ENCODE results near the gene RASGRP1. TPM values are rescaled to one million over a fixed set of nuclear protein-coding genes. Genes with fewer than 3 reads are reported as not detected.

Gene RASGRP1
- total RNA-seq, 1 experiment from 2014 or later = 15.1 TPM

DNA sequence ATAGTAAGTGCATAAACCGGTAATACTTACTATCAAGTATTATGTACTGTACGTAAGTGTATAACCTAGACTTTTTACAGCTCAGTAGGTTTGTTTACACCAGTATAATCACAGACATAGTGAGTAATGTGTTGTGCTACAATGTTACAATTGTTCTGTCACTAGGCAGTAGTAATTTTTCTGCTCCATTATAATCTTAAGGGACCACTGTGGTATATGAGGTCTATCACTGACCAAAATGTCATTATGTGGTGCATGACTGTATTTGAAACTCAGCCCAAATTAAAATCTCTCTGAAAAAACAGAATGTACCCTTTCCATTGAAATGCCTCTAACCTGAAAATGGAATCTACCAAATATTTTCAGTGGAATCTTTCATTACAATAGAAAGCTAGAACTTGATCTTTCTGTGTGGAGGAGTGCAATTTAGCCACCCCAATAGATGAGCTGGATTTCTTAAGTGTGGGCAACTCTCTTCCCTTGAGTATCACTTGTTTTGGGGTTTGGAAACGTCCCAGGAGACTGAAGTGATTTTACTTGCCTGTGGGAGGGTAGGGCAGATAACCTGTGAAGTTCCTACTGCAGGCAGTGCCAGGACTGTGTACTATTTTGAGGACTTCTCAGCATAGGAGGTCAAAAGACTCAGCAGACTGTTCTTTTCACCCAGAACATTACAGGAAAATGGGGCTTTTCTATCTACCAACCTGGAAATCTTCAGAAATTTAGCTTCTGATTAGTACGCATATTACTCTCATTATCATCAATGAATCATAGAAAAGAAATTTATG, 59.7 kb downstream of the RASGRP1 start:
- Mint-ChIP-seq H3K9me3 (ENCODE audit: low read depth, unreplicated experiment) (no peaks in the 10 kb centered on the region), H3K27me3 (ENCODE audit: unreplicated experiment) (no peaks in the 10 kb centered on the region), H3K27ac (ENCODE audit: unreplicated experiment) (no peak overlapping the region), H3K4me1 (ENCODE audit: low read depth, unreplicated experiment) (no peaks in the 10 kb centered on the region), H3K36me3 (ENCODE audit: insufficient read depth, unreplicated experiment) (no peaks in the 10 kb centered on the region), H3K4me3 (ENCODE audit: low read depth, unreplicated experiment) (no peak overlapping the region)
- CTCF ChIA-PET = no interaction called here
- no peak for TF ChIP-seq CTCF (IDR thresholded peaks at IDR 0.05; ENCODE audit: unreplicated experiment)
- DNase-seq = no peak
- intact Hi-C loops (cut with micrococcal nuclease; ENCODE audit: unreplicated experiment) = no loop called here
- BruUV-seq (replicated peaks) = no TSS peak

DNA sequence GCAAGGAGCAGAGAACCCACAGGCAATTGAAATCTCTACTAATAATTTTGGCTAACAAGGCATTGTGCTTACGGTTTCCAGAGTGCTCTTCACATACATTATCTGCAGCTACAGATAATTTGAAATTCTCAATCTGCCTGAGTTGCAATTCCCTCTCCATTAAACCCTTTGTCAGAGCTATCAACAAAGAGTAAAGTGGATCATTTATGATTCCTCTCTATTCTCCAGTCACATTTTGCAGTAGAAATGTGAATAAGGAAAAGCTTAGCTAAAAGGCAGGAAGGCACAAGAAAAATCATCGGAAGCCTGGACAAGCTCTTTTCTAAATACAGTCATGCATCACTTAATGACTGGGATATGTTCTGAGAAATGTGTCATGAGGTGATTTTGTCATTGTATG, 61.1 kb downstream of the RASGRP1 start:
- intact Hi-C loops (cut with micrococcal nuclease; ENCODE audit: unreplicated experiment) = no loop called here

DNA sequence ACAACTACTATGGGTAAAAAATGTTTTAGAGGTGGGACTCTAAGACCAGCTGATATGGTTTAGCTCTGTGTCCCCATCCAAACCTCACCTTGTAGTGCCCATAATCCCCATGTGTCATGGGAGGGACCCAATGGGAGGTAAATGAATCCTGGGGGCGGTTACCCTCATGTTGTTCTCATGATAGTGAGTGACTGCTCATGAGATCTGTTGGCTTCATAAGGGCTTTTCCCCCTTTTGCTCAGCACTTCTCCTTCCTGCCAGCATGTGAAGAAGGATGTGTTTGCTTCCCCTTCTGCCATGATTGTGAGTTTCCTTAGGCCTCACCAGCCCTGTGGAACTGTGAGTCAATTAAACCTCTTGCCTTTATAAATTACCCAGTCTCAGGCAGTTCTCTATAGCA, 65.0 kb downstream of the RASGRP1 start:
- no peak overlapping the region for H3K4me3 Mint-ChIP-seq (ENCODE audit: low read depth, unreplicated experiment)
- no peaks in the 10 kb centered on the region for H3K9me3 Mint-ChIP-seq (ENCODE audit: low read depth, unreplicated experiment)
- no peaks in the 10 kb centered on the region for H3K4me1 Mint-ChIP-seq (ENCODE audit: low read depth, unreplicated experiment)
- CTCF ChIA-PET = interaction anchor here (0.7 kb wide), 1 partner anchor 9 kb away, joined by 3 read pairs; no protein-coding TSS in a partner anchor
- BruUV-seq (replicated peaks) = no TSS peak
- H3K27me3 Mint-ChIP-seq (ENCODE audit: unreplicated experiment) = no peaks in the 10 kb centered on the region
- H3K36me3 Mint-ChIP-seq (ENCODE audit: insufficient read depth, unreplicated experiment) = peaks cover 5% of the 10 kb centered on the region
- intact Hi-C loops (cut with micrococcal nuclease; ENCODE audit: unreplicated experiment) = no loop called here
- DNase-seq = no peak
- TF ChIP-seq CTCF (IDR thresholded peaks at IDR 0.05; ENCODE audit: unreplicated experiment) = no peak
- H3K27ac Mint-ChIP-seq (ENCODE audit: unreplicated experiment) = no peak overlapping the region

More for the DNA sequence above, 61.1 kb downstream of the RASGRP1 start:
- H3K4me1 Mint-ChIP-seq (ENCODE audit: low read depth, unreplicated experiment) = no peaks in the 10 kb centered on the region
- CTCF ChIA-PET = no interaction called here
- no TSS peak for BruUV-seq (replicated peaks)
- TF ChIP-seq CTCF (IDR thresholded peaks at IDR 0.05; ENCODE audit: unreplicated experiment) = no peak
- H3K27me3 Mint-ChIP-seq (ENCODE audit: unreplicated experiment) = no peaks in the 10 kb centered on the region
- H3K9me3 Mint-ChIP-seq (ENCODE audit: low read depth, unreplicated experiment) = no peaks in the 10 kb centered on the region
- no peak overlapping the region for H3K27ac Mint-ChIP-seq (ENCODE audit: unreplicated experiment)
- no peak overlapping the region for H3K4me3 Mint-ChIP-seq (ENCODE audit: low read depth, unreplicated experiment)
- no peaks in the 10 kb centered on the region for H3K36me3 Mint-ChIP-seq (ENCODE audit: insufficient read depth, unreplicated experiment)
- DNase-seq = no peak

DNA sequence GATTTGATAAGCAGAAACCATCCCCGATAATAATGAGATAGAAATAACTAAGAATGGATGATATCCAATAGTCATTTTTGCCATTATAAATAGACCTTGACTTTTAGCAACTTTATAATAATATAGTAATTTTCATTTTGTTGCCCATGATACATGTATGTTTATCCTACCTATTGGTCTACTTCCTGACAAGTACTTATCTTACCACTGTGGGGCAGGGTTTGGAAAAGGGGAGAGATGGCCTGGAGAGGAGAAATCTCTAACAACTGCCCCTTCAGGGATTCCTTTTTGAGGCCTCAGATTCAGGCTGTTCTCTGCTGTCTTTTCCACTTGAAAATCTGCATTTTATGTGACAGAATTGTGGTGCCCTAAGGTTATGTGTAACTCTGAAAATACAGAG, 68.5 kb downstream of the RASGRP1 start:
- Mint-ChIP-seq H3K36me3 (ENCODE audit: insufficient read depth, unreplicated experiment) (peaks cover 5% of the 10 kb centered on the region), H3K27me3 (ENCODE audit: unreplicated experiment) (no peaks in the 10 kb centered on the region), H3K27ac (ENCODE audit: unreplicated experiment) (no peak overlapping the region), H3K4me3 (ENCODE audit: low read depth, unreplicated experiment) (no peak overlapping the region), H3K9me3 (ENCODE audit: low read depth, unreplicated experiment) (no peaks in the 10 kb centered on the region), H3K4me1 (ENCODE audit: low read depth, unreplicated experiment) (no peaks in the 10 kb centered on the region)
- CTCF ChIA-PET = no interaction called here
- no TSS peak for BruUV-seq (replicated peaks)
- TF ChIP-seq CTCF (IDR thresholded peaks at IDR 0.05; ENCODE audit: unreplicated experiment) = no peak
- DNase-seq = no peak
- intact Hi-C loops (cut with micrococcal nuclease; ENCODE audit: unreplicated experiment) = no loop called here

Data from Calu3 (cell line).